Osteoblast (primary cell): Measurements from ENCODE around the gene PAX6. TPM values are rescaled to one million over a fixed set of nuclear protein-coding genes. Genes with fewer than 3 reads are reported as not detected.
A peak's percentile ranks its signal among the peaks of the same experiment; 100 is the strongest.

Experiments used
- DNase-seq: peaks from one replicate; pipeline ENCODE4 v3.0.0; 2011; ENCODE audit warnings: low spot score, mixed read lengths; ENCODE audit not compliant: insufficient read length; ENCODE audit errors: missing footprints
- H2AFZ ChIP-seq: 2 replicates; pipeline ENCODE4 v1.6.0; 2011; ENCODE audit warnings: mild to moderate bottlenecking, low read length
- H3K27ac ChIP-seq: 2 replicates; pipeline ENCODE4 v1.5.1; 2011; ENCODE audit warnings: mild to moderate bottlenecking, low read depth, low read length, moderate library complexity
- H3K27me3 ChIP-seq: 2 replicates; pipeline ENCODE4 v1.6.0; 2012; ENCODE audit warnings: mild to moderate bottlenecking, control low read depth, inconsistent platforms, low read length, moderate library complexity; ENCODE audit not compliant: insufficient read depth
- H3K36me3 ChIP-seq: 2 replicates; pipeline ENCODE4 v1.5.1; 2011; ENCODE audit warnings: mild to moderate bottlenecking, low read length, control low read depth, moderate library complexity; ENCODE audit not compliant: insufficient read depth
- H3K4me1 ChIP-seq: 2 replicates; pipeline ENCODE4 v1.5.1; 2011; ENCODE audit warnings: mild to moderate bottlenecking, low read length, control low read depth, moderate library complexity; ENCODE audit not compliant: insufficient read depth
- H3K4me2 ChIP-seq: 2 replicates; pipeline ENCODE4 v1.6.0; 2011; ENCODE audit warnings: mild to moderate bottlenecking, low read length; ENCODE audit not compliant: insufficient read depth
- H3K4me3 ChIP-seq: fragments of 200-600 bp; sonication (generic); 3 replicates; pipeline ENCODE4 v1.5.1; 2012; ENCODE audit warnings: mild to moderate bottlenecking, low read length, inconsistent platforms; ENCODE audit not compliant: insufficient read depth
- H3K79me2 ChIP-seq: 2 replicates; pipeline ENCODE4 v1.6.0; 2012; ENCODE audit warnings: mild to moderate bottlenecking, low read length, control low read depth, inconsistent platforms; ENCODE audit not compliant: insufficient read depth
- H3K9me3 ChIP-seq: 2 replicates; pipeline ENCODE4 v1.5.1; 2011; ENCODE audit warnings: low read depth, low read length, control low read depth
- H4K20me1 ChIP-seq: 2 replicates; pipeline ENCODE4 v1.6.0; 2012; ENCODE audit warnings: mild to moderate bottlenecking, low read length, control low read depth; ENCODE audit not compliant: insufficient read depth
- CTCF ChIP-seq: IDR thresholded peaks from 2 replicates; pipeline ENCODE4 v1.5.1; 2011; ENCODE audit warnings: mild to moderate bottlenecking, low read depth, low read length, moderate library complexity; ENCODE audit errors: extremely low read depth
- total RNA-seq: library from RNA; depleted of rRNA; stranded (reverse); fragments of >200 nt; gene quantifications from 2 replicates; pipeline ENCODE4 v1.2.3, GENCODE V29; 2012

The PAX6 gene
- total RNA-seq, 1 donor = 0.36 TPM

- Histone ChIP-seq H3K27me3 (peaks cover 99% of the 10 kb centered on the region), H4K20me1 (peaks cover 2% of the 10 kb centered on the region), H3K36me3 (no peaks in the 10 kb centered on the region), H3K79me2 (no peaks in the 10 kb centered on the region), H3K4me2 (peak overlapping the region; percentile 67), H3K27ac (no peak overlapping the region), H3K4me3 (peak overlapping the region; percentile 57), H3K9me3 (no peaks in the 10 kb centered on the region), H3K4me1 (peaks cover 6% of the 10 kb centered on the region), H2AFZ (no peak overlapping the region)
- no peak for TF ChIP-seq CTCF
- peak; percentile 86 for DNase-seq
These were observed 1.6 kb upstream of the PAX6 start for GRCh38 chr11:31812383-31813381.

- H3K4me3 ChIP-seq = peak overlapping the region; percentile 56
- no peaks in the 10 kb centered on the region for H3K36me3 ChIP-seq
- H2AFZ ChIP-seq = peak overlapping the region; percentile 51
- H3K4me1 ChIP-seq = no peaks in the 10 kb centered on the region
- no peak for TF ChIP-seq CTCF
- H3K4me2 ChIP-seq = peak overlapping the region; percentile 70
- H4K20me1 ChIP-seq = peaks cover 2% of the 10 kb centered on the region
- peaks cover 99% of the 10 kb centered on the region for H3K27me3 ChIP-seq
- no peaks in the 10 kb centered on the region for H3K9me3 ChIP-seq
- no peaks in the 10 kb centered on the region for H3K79me2 ChIP-seq
- DNase-seq = peak; percentile 95
- H3K27ac ChIP-seq = no peak overlapping the region
These were observed 1.0 kb downstream of the PAX6 start for GRCh38 chr11:31809857-31810778.

GRCh38 chr11:31809541-31809856 is 1.6 kb downstream of the PAX6 start:
- no peak overlapping the region for H3K4me3 ChIP-seq
- no peak for TF ChIP-seq CTCF
- peaks cover 4% of the 10 kb centered on the region for H3K4me1 ChIP-seq
- H4K20me1 ChIP-seq = peaks cover 2% of the 10 kb centered on the region
- H3K27ac ChIP-seq = no peak overlapping the region
- H3K79me2 ChIP-seq = no peaks in the 10 kb centered on the region
- H3K27me3 ChIP-seq = peaks cover 99% of the 10 kb centered on the region
- H2AFZ ChIP-seq = no peak overlapping the region
- H3K36me3 ChIP-seq = no peaks in the 10 kb centered on the region
- peak; percentile 71 for DNase-seq
- H3K4me2 ChIP-seq = peak overlapping the region; percentile 70
- H3K9me3 ChIP-seq = no peaks in the 10 kb centered on the region
